OCI-LY3 (cell line): Measurements from ENCODE around the gene UQCC5.

Experiments
- H2AFZ ChIP-seq: fragments of 200-600, 300-600 bp; shearing (Covaris generic); 2 replicates; pipeline ENCODE4 v1.6.0; 2014; ENCODE audit warnings: antibody characterized with exemption, low read depth, low read length
- H3K27ac ChIP-seq: fragments of 200-600, 300-600 bp; sonication (generic); 2 replicates; pipeline ENCODE4 v1.5.1; 2014; ENCODE audit warnings: mild to moderate bottlenecking, low read length, moderate library complexity, mixed read lengths
- H3K27me3 ChIP-seq: fragments of 200-600, 300-600 bp; sonication (generic); 2 replicates; pipeline ENCODE4 v1.6.1; 2014; ENCODE audit warnings: low read depth, low read length, mixed read lengths
- H3K36me3 ChIP-seq: fragments of 200-600, 300-600 bp; sonication (generic); replicated peaks from 2 replicates; pipeline ENCODE3; 2014; ENCODE audit warnings: low read depth, low read length, mixed read lengths
- H3K4me1 ChIP-seq: fragments of 300-600, 200-600 bp; sonication (generic); 2 replicates; pipeline ENCODE4 v1.6.1; 2014; ENCODE audit warnings: low read length, mixed read lengths
- H3K4me2 ChIP-seq: fragments of 200-600, 300-600 bp; sonication (generic); 2 replicates; pipeline ENCODE4 v1.6.1; 2014; ENCODE audit warnings: low read length, mixed read lengths
- H3K4me3 ChIP-seq: fragments of 300-600, 200-600 bp; sonication (generic); 2 replicates; pipeline ENCODE4 v1.5.1; 2014; ENCODE audit warnings: antibody characterized with exemption, mild to moderate bottlenecking, low read length, moderate library complexity
- H3K79me2 ChIP-seq: fragments of 300-600, 200-600 bp; shearing (Covaris generic); 2 replicates; pipeline ENCODE4 v1.6.1; 2014; ENCODE audit warnings: mild to moderate bottlenecking, low read length, mixed read lengths
- H3K9ac ChIP-seq: fragments of 300-600, 200-600 bp; shearing (Covaris generic); 2 replicates; pipeline ENCODE4 v1.6.0; 2014; ENCODE audit warnings: mild to moderate bottlenecking, low read length, moderate library complexity
- H3K9me3 ChIP-seq: fragments of 200-600, 300-600 bp; shearing (Covaris generic); 2 replicates; pipeline ENCODE4 v1.6.1; 2014; ENCODE audit warnings: low read length, mixed read lengths; ENCODE audit not compliant: insufficient read depth
- H4K20me1 ChIP-seq: fragments of 200-600, 300-600 bp; sonication (generic); 2 replicates; pipeline ENCODE4 v1.6.1; 2016; ENCODE audit warnings: low read length, mixed read lengths; ENCODE audit not compliant: insufficient read depth
- EZH2phosphoT487 ChIP-seq: fragments of 200-600 bp; shearing (Covaris generic); IDR thresholded peaks from 2 replicates; pipeline ENCODE4 v1.6.1; 2018; ENCODE audit warnings: antibody characterized with exemption, mixed run types, low read depth
- TF ChIP-seq, protein P1 (sequence below): fragments of 200-600, 300-600 bp; sonication (generic); IDR thresholded peaks from 2 replicates; pipeline ENCODE4 v1.5.1; 2014; ENCODE audit warnings: antibody characterized with exemption, low read length, low read depth

UQCC5 gene

DNA sequence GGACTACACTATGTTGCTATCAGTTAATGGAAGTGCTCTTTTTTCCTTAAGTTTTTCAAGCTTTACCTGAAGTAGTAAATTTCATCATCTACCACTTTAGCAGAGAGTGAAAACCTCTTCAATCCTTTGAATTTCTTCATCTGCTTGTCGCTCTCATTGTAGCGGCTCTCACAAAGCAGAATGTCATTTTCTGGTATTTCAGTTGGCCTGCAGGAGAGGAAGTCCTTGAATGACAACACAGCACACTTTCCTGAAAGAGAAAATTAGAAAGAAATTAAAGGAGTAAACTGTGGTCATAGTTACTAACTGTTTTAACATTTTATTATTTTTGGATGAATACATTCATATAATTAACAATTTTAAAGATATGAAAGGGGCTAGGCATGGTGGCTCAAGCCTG, 27.6 kb downstream of the UQCC5 start:
- Histone ChIP-seq H4K20me1 (no peaks in the 10 kb centered on the region), H3K4me1 (no peaks in the 10 kb centered on the region), H3K27me3 (no peaks in the 10 kb centered on the region), H3K4me3 (no peak overlapping the region), H3K36me3 (peaks cover 27% of the 10 kb centered on the region), H3K79me2 (no peaks in the 10 kb centered on the region), H3K9ac (no peak overlapping the region), H3K9me3 (no peaks in the 10 kb centered on the region), H3K27ac (no peak overlapping the region), H2AFZ (no peak overlapping the region), H3K4me2 (no peak overlapping the region)
- no peak for TF ChIP-seq EZH2phosphoT487
- TF ChIP-seq, protein P1, sequence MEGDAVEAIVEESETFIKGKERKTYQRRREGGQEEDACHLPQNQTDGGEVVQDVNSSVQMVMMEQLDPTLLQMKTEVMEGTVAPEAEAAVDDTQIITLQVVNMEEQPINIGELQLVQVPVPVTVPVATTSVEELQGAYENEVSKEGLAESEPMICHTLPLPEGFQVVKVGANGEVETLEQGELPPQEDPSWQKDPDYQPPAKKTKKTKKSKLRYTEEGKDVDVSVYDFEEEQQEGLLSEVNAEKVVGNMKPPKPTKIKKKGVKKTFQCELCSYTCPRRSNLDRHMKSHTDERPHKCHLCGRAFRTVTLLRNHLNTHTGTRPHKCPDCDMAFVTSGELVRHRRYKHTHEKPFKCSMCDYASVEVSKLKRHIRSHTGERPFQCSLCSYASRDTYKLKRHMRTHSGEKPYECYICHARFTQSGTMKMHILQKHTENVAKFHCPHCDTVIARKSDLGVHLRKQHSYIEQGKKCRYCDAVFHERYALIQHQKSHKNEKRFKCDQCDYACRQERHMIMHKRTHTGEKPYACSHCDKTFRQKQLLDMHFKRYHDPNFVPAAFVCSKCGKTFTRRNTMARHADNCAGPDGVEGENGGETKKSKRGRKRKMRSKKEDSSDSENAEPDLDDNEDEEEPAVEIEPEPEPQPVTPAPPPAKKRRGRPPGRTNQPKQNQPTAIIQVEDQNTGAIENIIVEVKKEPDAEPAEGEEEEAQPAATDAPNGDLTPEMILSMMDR: no peak

- TF ChIP-seq, protein P1: no peak
- no peak for TF ChIP-seq EZH2phosphoT487
- H3K9me3 ChIP-seq: no peaks in the 10 kb centered on the region
- H3K9ac ChIP-seq: no peak overlapping the region
- H2AFZ ChIP-seq: no peak overlapping the region
- no peaks in the 10 kb centered on the region for H3K4me1 ChIP-seq
- no peaks in the 10 kb centered on the region for H3K27me3 ChIP-seq
- H3K4me2 ChIP-seq: no peak overlapping the region
- H3K79me2 ChIP-seq: no peaks in the 10 kb centered on the region
- no peak overlapping the region for H3K27ac ChIP-seq
- H3K36me3 ChIP-seq: peaks cover 9% of the 10 kb centered on the region
- H4K20me1 ChIP-seq: no peaks in the 10 kb centered on the region
- no peak overlapping the region for H3K4me3 ChIP-seq
These were observed 31.7 kb downstream of the UQCC5 start for GRCh38 chr3:52568069-52568468.

- Histone ChIP-seq H2AFZ (no peak overlapping the region), H3K9ac (no peak overlapping the region), H3K4me3 (no peak overlapping the region), H3K79me2 (no peaks in the 10 kb centered on the region), H3K27ac (no peak overlapping the region), H3K4me2 (no peak overlapping the region), H3K9me3 (no peaks in the 10 kb centered on the region), H3K27me3 (no peaks in the 10 kb centered on the region), H3K36me3 (peaks cover 17% of the 10 kb centered on the region), H4K20me1 (no peaks in the 10 kb centered on the region), H3K4me1 (no peaks in the 10 kb centered on the region)
- TF ChIP-seq EZH2phosphoT487: no peak
- TF ChIP-seq, protein P1: no peak
These were observed 33.7 kb downstream of the UQCC5 start for GRCh38 chr3:52570076-52570475.

DNA sequence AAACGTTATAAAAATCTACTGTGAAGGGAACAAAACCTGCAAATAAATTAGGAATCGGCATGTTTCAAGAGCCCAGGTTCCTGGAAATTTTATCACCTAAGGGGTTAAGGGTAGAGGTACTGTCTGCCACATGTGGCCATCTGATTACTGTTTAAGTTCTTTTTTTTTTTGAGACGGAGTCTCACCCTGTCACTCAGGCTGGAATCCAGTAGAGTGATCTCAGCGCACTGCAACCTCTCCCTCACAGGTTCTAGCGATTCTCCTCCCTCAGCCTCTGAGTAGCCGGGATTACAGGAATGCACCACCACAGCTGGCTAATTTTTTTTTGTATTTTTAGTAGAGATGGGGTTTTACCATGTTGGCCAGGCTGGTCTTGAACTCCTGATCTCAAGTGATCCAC, 35.8 kb downstream of the UQCC5 start:
- H3K4me2 ChIP-seq: no peak overlapping the region
- H3K27me3 ChIP-seq: no peaks in the 10 kb centered on the region
- TF ChIP-seq, protein P1: no peak
- no peak for TF ChIP-seq EZH2phosphoT487
- H3K9ac ChIP-seq: no peak overlapping the region
- no peaks in the 10 kb centered on the region for H3K4me1 ChIP-seq
- H4K20me1 ChIP-seq: no peaks in the 10 kb centered on the region
- no peaks in the 10 kb centered on the region for H3K9me3 ChIP-seq
- no peak overlapping the region for H2AFZ ChIP-seq
- H3K79me2 ChIP-seq: no peaks in the 10 kb centered on the region
- H3K4me3 ChIP-seq: no peak overlapping the region
- no peak overlapping the region for H3K27ac ChIP-seq
- H3K36me3 ChIP-seq: peaks cover 32% of the 10 kb centered on the region
